Measurements from ENCODE around the gene CUEDC1.

DNA sequence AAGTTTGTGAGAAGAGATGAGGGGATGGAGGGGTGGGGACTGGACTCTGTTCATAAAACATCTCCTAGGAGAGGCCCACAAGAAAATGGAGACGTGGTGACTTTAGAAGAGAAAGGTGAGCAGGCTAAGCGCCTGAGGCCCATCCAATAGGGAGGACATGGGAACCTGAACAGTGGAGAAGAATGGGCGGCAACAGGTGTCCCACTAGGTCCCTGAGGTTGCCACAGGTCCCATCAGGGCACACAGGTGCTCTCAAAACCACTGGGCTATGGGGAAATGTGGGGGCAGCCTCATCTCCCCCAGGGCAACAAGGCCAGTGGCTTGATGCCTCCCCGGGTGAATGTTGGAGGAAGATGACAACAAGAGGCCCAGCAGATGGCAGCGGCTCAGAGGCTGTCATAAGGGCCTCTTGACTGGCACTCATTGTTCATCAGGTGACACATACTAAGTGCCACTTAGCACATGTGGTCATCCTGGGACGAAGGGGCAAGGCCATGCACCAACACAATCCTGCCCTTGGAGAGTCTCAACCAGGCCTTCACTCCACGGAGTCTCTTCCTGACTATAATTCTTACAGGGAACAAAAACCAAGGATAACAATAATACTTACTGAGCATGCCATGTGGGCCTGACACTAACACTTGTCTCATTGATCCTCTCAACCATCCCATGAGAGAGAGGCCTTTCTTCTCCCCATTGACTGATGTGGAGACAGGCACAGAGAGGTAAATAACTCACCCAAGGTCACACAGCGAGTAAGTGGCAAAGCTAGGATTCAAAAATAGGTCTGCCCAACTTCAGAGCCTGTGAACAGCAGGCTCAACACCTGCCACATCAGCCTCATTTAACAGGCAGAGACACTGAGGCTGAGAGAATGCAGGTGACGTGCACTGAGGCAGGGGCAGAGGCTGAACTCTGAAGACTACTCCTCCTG lies 38.0 kb downstream of the CUEDC1 start:
- TF ChIP-seq CBFA2T3 (IDR thresholded peaks at IDR 0.05) (no peak), POLR2A (conservative IDR thresholded peaks at IDR 0.05) (no peak), ERF (CRISPR knock-in tag; IDR thresholded peaks at IDR 0.05) (no peak), HOXB6 (CRISPR knock-in tag; IDR thresholded peaks at IDR 0.05; ENCODE audit: borderline replicate concordance) (no peak), ELF4 (CRISPR knock-in tag; IDR thresholded peaks at IDR 0.05) (no peak)
- TF ChIP-seq, protein P1, sequence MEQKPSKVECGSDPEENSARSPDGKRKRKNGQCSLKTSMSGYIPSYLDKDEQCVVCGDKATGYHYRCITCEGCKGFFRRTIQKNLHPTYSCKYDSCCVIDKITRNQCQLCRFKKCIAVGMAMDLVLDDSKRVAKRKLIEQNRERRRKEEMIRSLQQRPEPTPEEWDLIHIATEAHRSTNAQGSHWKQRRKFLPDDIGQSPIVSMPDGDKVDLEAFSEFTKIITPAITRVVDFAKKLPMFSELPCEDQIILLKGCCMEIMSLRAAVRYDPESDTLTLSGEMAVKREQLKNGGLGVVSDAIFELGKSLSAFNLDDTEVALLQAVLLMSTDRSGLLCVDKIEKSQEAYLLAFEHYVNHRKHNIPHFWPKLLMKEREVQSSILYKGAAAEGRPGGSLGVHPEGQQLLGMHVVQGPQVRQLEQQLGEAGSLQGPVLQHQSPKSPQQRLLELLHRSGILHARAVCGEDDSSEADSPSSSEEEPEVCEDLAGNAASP (IDR thresholded peaks at IDR 0.05): no peak
- TF ChIP-seq, protein P2, sequence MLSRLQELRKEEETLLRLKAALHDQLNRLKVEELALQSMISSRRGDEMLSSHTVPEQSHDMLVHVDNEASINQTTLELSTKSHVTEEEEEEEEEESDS (CRISPR knock-in tag; IDR thresholded peaks at IDR 0.05): no peak
